ENCODE data around the gene AXIN1. TPM values are rescaled to one million over a fixed set of nuclear protein-coding genes. Genes with fewer than 3 reads are reported as not detected.
A peak's percentile ranks its signal among the peaks of the same experiment; 100 is the strongest.

The AXIN1 gene
- total and polyA plus RNA-seq, 2 of the 8 experiments (the other 6 are each of a cell fraction or from before 2014, with no cell fraction given): 12.5 to 41.9 TPM

DNA sequence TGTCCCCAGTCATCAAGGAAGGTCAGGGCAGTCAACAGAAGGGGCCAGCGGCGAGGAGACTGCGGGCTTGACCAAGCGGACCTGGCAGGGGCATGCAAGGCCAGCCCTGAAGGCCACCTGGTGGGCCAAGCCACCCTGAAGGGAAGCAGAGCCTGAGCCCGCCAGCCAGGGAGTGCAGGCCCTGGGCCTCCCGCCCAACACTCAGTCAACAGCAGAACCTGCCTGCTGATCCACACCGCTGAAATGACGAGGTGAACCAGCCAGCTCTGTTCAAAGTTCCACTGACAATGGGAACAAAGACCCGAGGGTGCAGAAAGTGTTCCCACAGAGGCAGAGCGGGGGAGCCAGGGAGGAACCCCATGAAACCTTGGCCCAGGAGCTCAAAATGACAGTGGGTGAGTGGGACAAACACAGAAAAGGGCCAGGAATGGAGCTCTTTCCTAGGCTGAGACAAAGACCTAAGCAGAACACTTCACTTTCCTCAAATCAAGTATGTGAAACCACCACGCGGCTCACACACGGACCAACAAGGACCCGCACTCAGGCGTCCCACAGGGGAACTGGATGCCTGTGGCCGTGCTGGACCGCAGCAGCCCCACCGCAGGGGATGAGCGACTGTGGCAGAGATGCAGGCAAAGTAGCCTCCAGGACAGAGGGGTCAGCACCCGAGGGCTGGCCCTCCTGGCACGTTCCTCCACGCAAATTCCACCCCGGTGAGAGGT, 12.0 kb downstream of the AXIN1 start:
- no peak overlapping the region for H3K4me3 ChIP-seq (ENCODE audit: extremely low read depth in 1 of 4, insufficient read depth in 2 of 4, low read depth in 3 of 4, low read length in 4 of 4)
- H3K9me3 ChIP-seq (ENCODE audit: insufficient read depth in 2 of 2, low read depth in 1 of 2, low read length in 1 of 2): no peaks in the 10 kb centered on the region
- H4K20me1 ChIP-seq (replicated peaks in 1 of 2; ENCODE audit: control insufficient read depth in 1 of 2, insufficient read depth in 2 of 2, low read length in 2 of 2): peaks cover 13 to 27% of the 10 kb centered on the region in 2 experiments
- H2AK5ac ChIP-seq (ENCODE audit: low read depth, low read length): no peak overlapping the region
- peaks cover 25% of the 10 kb centered on the region for H3K79me1 ChIP-seq (ENCODE audit: low read depth, low read length)
- no peak overlapping the region for H4K5ac ChIP-seq (ENCODE audit: insufficient read length, low read depth, low read length)
- H3K4me1 ChIP-seq (replicated peaks in 1 of 4; ENCODE audit: control insufficient read depth in 3 of 4, insufficient read depth in 4 of 4, low read length in 3 of 4): peaks cover 0 to 2% (median 0%) of the 10 kb centered on the region in 4 experiments; a peak in 1 of 7 replicates
- no peaks in the 10 kb centered on the region for H3K27me3 ChIP-seq (replicated peaks in 1 of 4; ENCODE audit: control insufficient read depth in 3 of 4, extremely low read depth in 1 of 4, insufficient read depth in 3 of 4, low read length in 3 of 4)
- no peak overlapping the region for H3K23ac ChIP-seq (ENCODE audit: insufficient read length)
- no peak overlapping the region for H4K91ac ChIP-seq (replicated peaks; ENCODE audit: insufficient read length, low read length)
- H2BK12ac ChIP-seq (ENCODE audit: low read depth, low read length): no peak overlapping the region
- no peak overlapping the region for H3K56ac ChIP-seq (replicated peaks; ENCODE audit: insufficient read length, low read depth, low read length)
- H3K36me3 ChIP-seq (ENCODE audit: control insufficient read depth in 2 of 4, insufficient read depth in 4 of 4, low read length in 3 of 4): peaks cover 3 to 11% (median 5%) of the 10 kb centered on the region in 4 experiments; a peak in 6 of 8 replicates
- H3K4me2 ChIP-seq (ENCODE audit: insufficient read depth in 1 of 2, low read depth in 2 of 2, low read length in 2 of 2): no peak overlapping the region
- H3K9ac ChIP-seq (replicated peaks in 1 of 4; ENCODE audit: extremely low read depth in 1 of 4, low read depth in 3 of 4, low read length in 3 of 4): no peak overlapping the region
- no peak overlapping the region for H2BK15ac ChIP-seq (ENCODE audit: low read length)
- 0 out of 2 replicates have a peak overlapping the region, but pooled peaks have one; percentile 30 for H2BK5ac ChIP-seq (ENCODE audit: low read depth, low read length)
- ChIA-PET POLR2A (ENCODE audit: partially characterized antibody) (interaction anchor here (1.1 kb wide), 1 partner anchor 11 kb away, joined by 3 read pairs; no protein-coding TSS in a partner anchor), CTCF (ENCODE audit: partially characterized antibody) (interaction anchor here (0.9 to 4.6 kb wide), 3 partner anchors 12 to 22 kb away, joined by 4 to 15 read pairs (median 6); partner anchors contain the start of gene AXIN1)
- H3K27ac ChIP-seq (ENCODE audit: low read depth, low read length): no peak overlapping the region; the same call in 1 of the 2 replicates
- H3K18ac ChIP-seq (ENCODE audit: extremely low read depth, low read length): no peak overlapping the region
- no peak overlapping the region for H2BK120ac ChIP-seq (replicated peaks; ENCODE audit: low read depth, low read length)
- 94% methylated on average over 22 of the region's 23 CpGs; no CpG with 5 or more reads in 1 of the 2 experiments for WGBS, 2 experiments (ENCODE audit: extremely low coverage in 1 of 2, insufficient coverage in 1 of 2, insufficient read length in 1 of 2, insufficient replicate concordance in 2 of 2, low coverage in 1 of 2, low lambda C conversion rate in 2 of 2, missing lambda C conversion rate in 1 of 2)
- no peak overlapping the region for H2AFZ ChIP-seq (ENCODE audit: low read length)
- FAIRE-seq (no peak), DNase-seq (ENCODE audit: low read depth in 1 of 2, low spot score in 2 of 2) (no peak)
- H3K14ac ChIP-seq (ENCODE audit: insufficient read length): no peak overlapping the region
- no peaks in the 10 kb centered on the region for H3K23me2 ChIP-seq (ENCODE audit: low read depth, low read length)
- H4K8ac ChIP-seq (ENCODE audit: extremely low read depth, insufficient read depth, low read length): no peak overlapping the region; the same call in 1 of the 2 replicates
- H3K79me2 ChIP-seq (ENCODE audit: control insufficient read depth in 1 of 2, insufficient read depth in 2 of 2, low read length in 2 of 2): peaks cover 30 to 80% of the 10 kb centered on the region in 2 experiments
- no peak overlapping the region for H2BK20ac ChIP-seq (ENCODE audit: low read length)
- no peak overlapping the region for H3K4ac ChIP-seq (replicated peaks; ENCODE audit: insufficient read length, low read depth, low read length)
- TF ChIP-seq CBX5 (IDR thresholded peaks at IDR 0.05; ENCODE audit: low read depth, low read length) (no peak), SUZ12 (IDR thresholded peaks at IDR 0.05; ENCODE audit: low read length) (no peak)
